ENCODE data around the gene ABTB2.

The ABTB2 gene

DNA sequence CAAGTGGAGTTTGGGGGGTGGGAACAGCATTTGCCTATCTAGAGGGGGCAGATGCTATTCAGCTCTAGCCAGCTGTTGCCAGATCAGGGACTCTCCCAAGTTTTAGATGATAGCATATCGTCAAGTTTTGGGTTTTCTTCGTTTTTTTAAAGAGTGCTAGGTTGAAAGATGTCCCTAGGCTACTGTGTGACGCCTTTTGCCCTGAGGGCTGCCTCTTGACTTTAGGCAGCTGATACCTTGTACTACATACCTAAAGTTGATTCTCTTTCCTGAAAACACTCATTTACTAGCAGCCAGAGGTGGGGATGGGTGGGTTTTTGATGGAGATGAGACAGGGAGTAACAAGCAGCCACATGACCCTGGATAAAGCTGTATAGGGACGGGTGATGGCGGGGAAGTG lies 87.1 kb downstream of the ABTB2 start:
- no peak overlapping the region for H3K9ac ChIP-seq (ENCODE audit: low read length)
- no peaks in the 10 kb centered on the region for H3K36me3 ChIP-seq (ENCODE audit: control insufficient read depth, insufficient read depth, low read length)
- H3K27me3 ChIP-seq (ENCODE audit: control insufficient read depth, insufficient read depth, low read length), result no peaks in the 10 kb centered on the region
- H3K27ac ChIP-seq (ENCODE audit: low read depth, low read length), result no peak overlapping the region
- no peaks in the 10 kb centered on the region for H3K4me1 ChIP-seq (ENCODE audit: control insufficient read depth, insufficient read depth, low read length)
- no peak overlapping the region for H3K4me3 ChIP-seq (ENCODE audit: low read length)

DNA sequence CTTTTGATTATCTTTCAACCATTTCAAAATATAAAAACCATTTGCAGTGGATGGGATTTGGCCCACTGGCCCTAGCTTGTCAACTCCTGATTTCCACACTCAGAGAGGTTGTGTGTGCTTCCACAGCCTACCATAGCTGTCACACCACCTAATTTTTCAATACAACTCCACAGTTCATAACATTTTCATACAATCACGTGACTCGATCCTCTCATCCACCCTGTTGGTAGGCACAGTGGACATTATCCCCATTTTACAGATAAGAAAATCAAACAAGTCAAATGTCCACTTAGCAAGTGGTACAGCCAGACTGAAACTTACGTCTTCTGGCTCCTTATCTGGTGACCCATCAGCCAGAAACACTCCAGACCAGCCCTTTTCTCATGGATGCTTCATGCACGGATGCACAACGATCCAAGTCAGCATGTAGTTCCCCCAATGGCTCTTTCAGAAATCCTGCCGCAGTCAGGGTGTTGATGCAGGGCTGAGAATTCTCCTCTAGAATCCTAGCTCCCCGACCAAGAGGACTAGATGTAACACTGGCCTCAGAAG lies 88.0 kb downstream of the ABTB2 start:
- H3K36me3 ChIP-seq (ENCODE audit: control insufficient read depth, insufficient read depth, low read length), result no peaks in the 10 kb centered on the region
- H3K9ac ChIP-seq (ENCODE audit: low read length), result no peak overlapping the region
- H3K4me1 ChIP-seq (ENCODE audit: control insufficient read depth, insufficient read depth, low read length), result no peaks in the 10 kb centered on the region
- H3K27ac ChIP-seq (ENCODE audit: low read depth, low read length), result no peak overlapping the region
- H3K4me3 ChIP-seq (ENCODE audit: low read length), result no peak overlapping the region
- no peaks in the 10 kb centered on the region for H3K27me3 ChIP-seq (ENCODE audit: control insufficient read depth, insufficient read depth, low read length)

DNA sequence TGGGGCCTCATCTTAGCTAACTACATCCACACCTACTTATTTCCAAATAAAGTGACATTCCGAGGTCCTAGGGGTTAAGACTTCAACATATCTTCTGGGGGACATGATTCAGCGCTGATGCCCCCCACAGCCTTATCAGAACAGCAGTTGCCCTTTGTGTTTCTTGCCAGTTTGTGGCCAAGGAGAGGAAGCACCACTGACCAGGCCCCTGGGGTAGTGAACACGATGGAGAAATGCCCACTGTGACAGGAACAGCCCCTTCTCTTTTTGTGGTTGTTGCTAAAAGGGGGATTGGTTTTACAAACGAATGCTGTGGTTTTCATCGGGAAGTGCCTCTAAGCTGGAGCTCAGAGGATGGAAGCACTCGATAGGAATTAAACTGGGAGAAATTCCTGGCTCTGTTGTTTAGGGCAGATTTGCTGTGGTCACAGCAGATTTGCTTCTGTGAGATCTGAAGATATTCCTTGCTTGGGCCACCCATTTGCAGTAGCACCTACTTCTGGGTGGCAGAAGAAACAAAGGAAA lies 88.8 kb downstream of the ABTB2 start:
- Histone ChIP-seq H3K4me1 (ENCODE audit: control insufficient read depth, insufficient read depth, low read length) (no peaks in the 10 kb centered on the region), H3K27ac (ENCODE audit: low read depth, low read length) (no peak overlapping the region), H3K36me3 (ENCODE audit: control insufficient read depth, insufficient read depth, low read length) (no peaks in the 10 kb centered on the region), H3K27me3 (ENCODE audit: control insufficient read depth, insufficient read depth, low read length) (no peaks in the 10 kb centered on the region), H3K4me3 (ENCODE audit: low read length) (no peak overlapping the region), H3K9ac (ENCODE audit: low read length) (no peak overlapping the region)

DNA sequence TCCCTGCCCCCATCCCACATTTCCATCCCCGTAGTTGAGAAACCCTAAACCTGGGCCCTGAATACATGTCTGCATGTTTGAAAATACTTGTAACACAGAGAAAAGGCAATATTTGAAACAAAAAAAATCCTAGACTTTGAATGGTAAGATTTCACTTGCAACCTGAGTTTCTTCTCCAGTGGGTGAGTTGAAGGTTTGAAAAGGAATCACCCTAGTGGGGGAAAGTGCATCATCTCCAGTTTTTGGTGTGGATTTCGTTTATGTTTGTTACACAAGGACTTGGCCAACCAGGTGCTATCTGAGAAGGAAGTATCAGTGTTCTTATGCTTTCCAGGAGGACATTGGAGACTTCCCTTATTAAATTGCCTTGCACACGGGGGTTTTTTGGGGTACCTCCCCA lies 90.4 kb downstream of the ABTB2 start:
- Histone ChIP-seq H3K4me1 (ENCODE audit: control insufficient read depth, insufficient read depth, low read length) (no peaks in the 10 kb centered on the region), H3K27ac (ENCODE audit: low read depth, low read length) (no peak overlapping the region), H3K27me3 (ENCODE audit: control insufficient read depth, insufficient read depth, low read length) (no peaks in the 10 kb centered on the region), H3K4me3 (ENCODE audit: low read length) (no peak overlapping the region), H3K9ac (ENCODE audit: low read length) (no peak overlapping the region), H3K36me3 (ENCODE audit: control insufficient read depth, insufficient read depth, low read length) (no peaks in the 10 kb centered on the region)

DNA sequence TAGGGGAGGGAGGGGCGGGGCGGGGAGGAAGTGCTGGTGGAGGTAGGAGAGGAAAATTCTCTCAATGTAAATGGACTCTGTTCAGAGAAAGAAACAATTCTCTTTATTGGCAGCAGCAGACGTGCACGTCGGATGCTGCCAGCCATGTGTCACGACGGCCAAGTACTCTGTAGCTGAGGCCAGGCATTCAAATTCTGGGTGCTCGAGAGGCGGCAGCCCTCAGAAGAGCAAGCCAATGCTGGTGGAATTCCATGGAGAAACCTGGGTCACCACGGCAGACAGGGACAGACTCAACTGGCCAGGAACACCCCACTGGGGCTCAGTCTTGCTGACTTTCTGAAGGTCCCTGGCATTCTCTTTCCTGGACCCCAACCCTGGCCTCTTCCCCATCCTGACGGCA lies 90.8 kb downstream of the ABTB2 start:
- Histone ChIP-seq H3K4me3 (ENCODE audit: low read length) (no peak overlapping the region), H3K27ac (ENCODE audit: low read depth, low read length) (no peak overlapping the region), H3K36me3 (ENCODE audit: control insufficient read depth, insufficient read depth, low read length) (no peaks in the 10 kb centered on the region), H3K4me1 (ENCODE audit: control insufficient read depth, insufficient read depth, low read length) (no peaks in the 10 kb centered on the region), H3K9ac (ENCODE audit: low read length) (no peak overlapping the region), H3K27me3 (ENCODE audit: control insufficient read depth, insufficient read depth, low read length) (no peaks in the 10 kb centered on the region)

DNA sequence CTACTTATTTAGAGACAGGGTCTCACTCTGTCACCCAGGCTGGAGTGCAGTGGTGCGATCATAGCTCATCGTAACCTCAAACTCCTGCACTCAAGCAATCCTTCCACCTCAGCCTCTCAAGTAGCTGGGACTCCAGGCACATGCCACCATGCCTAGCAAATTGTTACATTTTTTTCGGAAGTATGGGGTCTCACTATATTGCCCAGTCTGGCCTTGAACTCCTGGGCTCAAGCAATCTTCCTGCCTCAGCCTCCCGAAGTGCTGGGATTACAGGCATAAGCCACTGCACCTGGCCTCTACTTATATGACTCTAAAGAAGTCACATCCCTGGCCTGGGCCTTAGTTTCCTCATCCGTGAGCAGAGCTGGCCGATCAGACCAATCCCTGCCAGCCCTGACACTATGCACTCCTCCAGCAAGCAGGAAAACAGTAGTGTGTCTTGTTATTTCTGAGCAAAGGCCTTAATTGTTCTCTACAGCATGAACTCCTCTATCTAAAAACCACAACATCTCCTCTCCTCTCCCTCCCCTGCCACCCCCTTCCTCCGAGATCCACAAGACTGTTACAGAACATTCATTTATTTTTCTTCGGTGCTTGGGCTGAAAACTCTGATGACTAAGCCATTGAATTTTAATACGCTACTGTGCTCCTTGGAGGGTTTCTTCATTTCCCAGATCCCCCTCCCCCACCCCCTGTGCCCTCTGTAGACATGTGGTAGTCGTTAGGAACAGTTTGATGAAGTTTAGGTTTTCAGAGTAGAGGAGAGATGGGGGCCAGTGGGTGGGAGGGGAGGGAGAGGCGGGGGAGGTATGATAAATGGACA lies 91.5 kb downstream of the ABTB2 start:
- no peaks in the 10 kb centered on the region for H3K36me3 ChIP-seq (ENCODE audit: control insufficient read depth, insufficient read depth, low read length)
- H3K4me3 ChIP-seq (ENCODE audit: low read length), result no peak overlapping the region
- no peaks in the 10 kb centered on the region for H3K27me3 ChIP-seq (ENCODE audit: control insufficient read depth, insufficient read depth, low read length)
- H3K4me1 ChIP-seq (ENCODE audit: control insufficient read depth, insufficient read depth, low read length), result no peaks in the 10 kb centered on the region
- no peak overlapping the region for H3K9ac ChIP-seq (ENCODE audit: low read length)
- no peak overlapping the region for H3K27ac ChIP-seq (ENCODE audit: low read depth, low read length)

DNA sequence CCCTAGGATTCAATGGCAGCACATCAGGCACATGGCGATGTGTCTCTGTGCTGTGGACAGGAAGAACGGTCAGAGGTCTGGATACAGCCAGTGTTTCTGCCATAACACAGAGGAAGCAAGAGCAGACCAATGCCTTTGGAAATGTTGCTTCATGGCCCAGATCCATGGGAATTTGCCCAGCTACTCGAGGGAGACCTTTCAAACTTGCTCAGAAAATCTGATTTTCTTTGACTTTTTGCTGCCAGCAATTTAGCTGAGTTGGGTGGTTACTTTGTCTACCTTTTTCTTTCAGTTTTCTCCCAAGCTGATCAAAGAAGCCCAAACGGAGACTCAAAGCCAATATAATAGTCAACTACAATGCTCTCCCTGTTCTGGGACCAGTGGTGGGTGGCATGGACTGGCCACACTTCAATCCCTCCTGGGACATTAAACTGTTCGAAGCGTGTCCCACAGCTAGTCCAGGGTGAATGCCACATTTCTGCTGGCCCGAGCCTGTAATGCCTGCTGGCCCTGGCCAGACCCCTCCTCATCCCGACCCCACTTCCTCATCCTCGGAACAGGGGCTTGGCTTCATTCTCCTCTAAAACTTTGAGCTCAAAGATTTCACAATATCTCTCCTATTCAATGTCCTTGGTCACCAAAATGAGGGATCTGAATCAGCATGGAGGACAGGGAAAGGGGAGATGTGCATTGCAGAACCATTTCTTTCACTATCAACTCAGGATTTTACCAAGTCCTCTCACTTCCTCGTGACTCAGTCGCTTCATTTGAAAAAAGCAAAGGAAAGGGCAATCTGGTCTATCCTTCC lies 93.3 kb downstream of the ABTB2 start:
- no peak overlapping the region for H3K27ac ChIP-seq (ENCODE audit: low read depth, low read length)
- no peak overlapping the region for H3K4me3 ChIP-seq (ENCODE audit: low read length)
- H3K36me3 ChIP-seq (ENCODE audit: control insufficient read depth, insufficient read depth, low read length), result no peaks in the 10 kb centered on the region
- no peak overlapping the region for H3K9ac ChIP-seq (ENCODE audit: low read length)
- no peaks in the 10 kb centered on the region for H3K4me1 ChIP-seq (ENCODE audit: control insufficient read depth, insufficient read depth, low read length)
- no peaks in the 10 kb centered on the region for H3K27me3 ChIP-seq (ENCODE audit: control insufficient read depth, insufficient read depth, low read length)

DNA sequence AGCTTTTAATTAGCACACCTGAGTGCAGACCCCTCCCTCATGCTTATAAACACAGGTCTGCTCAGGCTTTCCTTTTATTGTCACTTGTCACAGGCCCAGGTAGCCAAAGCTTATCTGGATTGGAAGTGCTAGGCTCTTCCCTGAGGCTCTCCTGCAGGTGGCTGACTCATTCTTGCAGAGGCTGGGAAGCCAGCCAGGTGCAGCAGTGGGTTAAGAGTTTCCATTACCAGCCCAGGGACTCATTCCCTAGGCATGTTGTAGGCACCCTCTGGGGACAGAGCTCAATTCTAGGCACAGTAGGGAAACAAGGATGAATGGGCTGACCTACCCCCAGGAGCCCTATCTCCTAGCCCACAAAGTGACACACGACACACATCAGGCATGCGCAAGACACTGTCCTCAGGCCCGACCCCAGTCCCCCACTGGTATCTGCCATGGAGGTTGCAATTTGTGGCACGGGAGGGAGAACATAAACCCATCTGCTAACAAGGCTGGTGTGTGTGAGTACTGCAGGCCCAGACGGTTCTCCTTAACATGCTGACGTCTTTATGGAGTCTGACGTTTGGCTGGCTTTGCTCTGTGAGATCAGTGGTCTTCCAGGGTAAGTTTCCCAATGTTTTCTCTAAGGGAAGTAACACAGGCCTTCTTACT lies 94.2 kb downstream of the ABTB2 start:
- Histone ChIP-seq H3K27me3 (ENCODE audit: control insufficient read depth, insufficient read depth, low read length) (no peaks in the 10 kb centered on the region), H3K4me1 (ENCODE audit: control insufficient read depth, insufficient read depth, low read length) (no peaks in the 10 kb centered on the region), H3K36me3 (ENCODE audit: control insufficient read depth, insufficient read depth, low read length) (no peaks in the 10 kb centered on the region), H3K27ac (ENCODE audit: low read depth, low read length) (no peak overlapping the region), H3K4me3 (ENCODE audit: low read length) (no peak overlapping the region), H3K9ac (ENCODE audit: low read length) (no peak overlapping the region)

DNA sequence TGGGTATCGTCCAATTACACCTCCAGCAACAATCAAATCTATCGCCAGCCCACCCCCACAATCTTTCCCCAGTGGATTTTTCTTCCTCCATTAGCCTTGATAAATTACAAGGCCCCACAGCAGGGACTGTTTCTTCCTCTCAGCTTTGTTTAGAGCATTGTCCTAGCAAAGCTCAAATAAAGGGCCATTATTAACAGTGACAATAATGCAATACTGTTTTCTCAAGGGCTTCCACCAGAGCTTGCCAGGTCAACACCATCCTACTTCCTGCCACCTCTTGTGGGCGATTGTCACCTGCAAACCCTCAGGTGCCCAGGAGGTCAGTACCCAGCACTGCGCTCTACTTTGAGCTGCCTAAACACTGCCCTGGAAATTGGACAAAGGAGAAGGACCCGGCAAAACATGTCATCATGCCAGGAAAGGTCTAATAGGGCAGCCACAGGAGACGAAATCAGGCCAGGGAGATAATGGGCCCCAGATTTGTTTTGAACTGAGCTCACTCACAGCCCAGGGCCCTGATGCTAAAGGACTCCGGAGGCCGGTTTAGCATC lies 95.2 kb downstream of the ABTB2 start:
- Histone ChIP-seq H3K9ac (ENCODE audit: low read length) (no peak overlapping the region), H3K36me3 (ENCODE audit: control insufficient read depth, insufficient read depth, low read length) (no peaks in the 10 kb centered on the region), H3K4me1 (ENCODE audit: control insufficient read depth, insufficient read depth, low read length) (no peaks in the 10 kb centered on the region), H3K4me3 (ENCODE audit: low read length) (no peak overlapping the region), H3K27me3 (ENCODE audit: control insufficient read depth, insufficient read depth, low read length) (no peaks in the 10 kb centered on the region), H3K27ac (ENCODE audit: low read depth, low read length) (no peak overlapping the region)

DNA sequence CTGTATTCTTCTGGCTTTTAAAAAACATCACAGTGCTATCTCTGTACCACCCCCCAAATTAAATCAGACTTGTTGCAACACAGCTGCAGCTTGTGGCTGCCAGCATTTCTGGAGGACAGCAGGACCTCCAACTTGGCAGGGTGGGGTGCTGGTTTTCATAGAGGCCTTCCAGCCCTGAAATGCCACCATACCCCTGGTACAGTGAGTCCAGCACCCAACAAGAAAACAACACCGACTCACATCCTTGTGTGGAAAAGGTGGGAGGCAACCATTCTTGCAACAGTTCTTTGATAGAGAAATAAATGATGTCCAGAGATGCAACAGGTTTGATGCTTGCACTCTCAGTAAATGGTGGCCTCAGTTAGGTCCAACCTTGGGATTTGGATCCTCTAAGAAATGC lies 96.0 kb downstream of the ABTB2 start:
- Histone ChIP-seq H3K27ac (ENCODE audit: low read depth, low read length) (no peak overlapping the region), H3K27me3 (ENCODE audit: control insufficient read depth, insufficient read depth, low read length) (no peaks in the 10 kb centered on the region), H3K4me3 (ENCODE audit: low read length) (no peak overlapping the region), H3K4me1 (ENCODE audit: control insufficient read depth, insufficient read depth, low read length) (no peaks in the 10 kb centered on the region), H3K9ac (ENCODE audit: low read length) (no peak overlapping the region), H3K36me3 (ENCODE audit: control insufficient read depth, insufficient read depth, low read length) (no peaks in the 10 kb centered on the region)

DNA sequence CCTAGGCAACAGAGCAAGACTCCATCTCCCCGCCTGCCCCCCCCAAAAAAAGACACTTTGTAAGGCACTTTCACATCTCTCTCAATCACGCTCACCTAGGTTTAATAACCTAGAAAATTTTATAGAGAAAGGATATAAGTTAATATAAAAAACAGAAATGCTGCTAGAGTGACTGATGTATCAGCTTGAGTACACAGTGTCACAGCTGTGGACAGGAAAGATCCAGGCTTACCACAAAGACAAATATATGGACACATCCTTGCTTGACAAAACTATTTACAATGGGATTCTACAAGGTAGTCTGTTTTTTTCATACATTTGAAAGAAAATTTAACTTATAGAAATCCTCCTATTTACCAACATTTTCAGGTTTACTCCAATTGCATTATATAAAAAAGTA lies 96.7 kb downstream of the ABTB2 start:
- Histone ChIP-seq H3K27ac (ENCODE audit: low read depth, low read length) (no peak overlapping the region), H3K4me3 (ENCODE audit: low read length) (no peak overlapping the region), H3K27me3 (ENCODE audit: control insufficient read depth, insufficient read depth, low read length) (no peaks in the 10 kb centered on the region), H3K9ac (ENCODE audit: low read length) (no peak overlapping the region), H3K4me1 (ENCODE audit: control insufficient read depth, insufficient read depth, low read length) (no peaks in the 10 kb centered on the region), H3K36me3 (ENCODE audit: control insufficient read depth, insufficient read depth, low read length) (no peaks in the 10 kb centered on the region)

DNA sequence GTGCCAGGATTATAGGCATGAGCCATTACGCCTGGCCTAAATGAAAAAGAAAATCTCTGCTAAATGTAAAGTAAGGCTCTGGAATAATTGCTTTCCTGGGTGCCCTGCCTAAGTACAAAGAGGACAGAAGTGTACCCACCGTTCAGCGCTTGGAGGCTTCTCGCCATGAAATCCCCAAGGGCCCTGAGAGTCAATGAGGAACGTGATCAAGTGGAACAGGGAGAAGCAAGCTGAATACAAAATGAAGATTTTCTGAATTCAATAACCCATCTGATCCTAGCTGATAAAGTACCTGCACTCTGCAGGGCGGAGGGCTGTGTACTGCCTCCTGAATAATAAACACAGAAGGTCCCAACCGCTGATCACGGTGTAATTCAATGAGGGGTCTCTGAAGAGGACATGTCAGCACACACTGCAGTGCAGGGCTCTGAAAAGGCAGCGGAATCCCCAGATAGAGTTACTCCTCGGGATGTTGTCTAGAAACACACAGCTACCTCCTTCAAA lies 97.7 kb downstream of the ABTB2 start:
- no peak overlapping the region for H3K4me3 ChIP-seq (ENCODE audit: low read length)
- no peaks in the 10 kb centered on the region for H3K27me3 ChIP-seq (ENCODE audit: control insufficient read depth, insufficient read depth, low read length)
- H3K27ac ChIP-seq (ENCODE audit: low read depth, low read length), result no peak overlapping the region
- no peaks in the 10 kb centered on the region for H3K4me1 ChIP-seq (ENCODE audit: control insufficient read depth, insufficient read depth, low read length)
- H3K9ac ChIP-seq (ENCODE audit: low read length), result no peak overlapping the region
- H3K36me3 ChIP-seq (ENCODE audit: control insufficient read depth, insufficient read depth, low read length), result no peaks in the 10 kb centered on the region

All from rectal smooth muscle tissue (tissue), 1 donor.